ENCODE data around the gene PGK2. TPM values are rescaled to one million over a fixed set of nuclear protein-coding genes. Genes with fewer than 3 reads are reported as not detected.

Gene PGK2
- total RNA-seq, 2 donors from 2014 or later: not detected

DNA sequence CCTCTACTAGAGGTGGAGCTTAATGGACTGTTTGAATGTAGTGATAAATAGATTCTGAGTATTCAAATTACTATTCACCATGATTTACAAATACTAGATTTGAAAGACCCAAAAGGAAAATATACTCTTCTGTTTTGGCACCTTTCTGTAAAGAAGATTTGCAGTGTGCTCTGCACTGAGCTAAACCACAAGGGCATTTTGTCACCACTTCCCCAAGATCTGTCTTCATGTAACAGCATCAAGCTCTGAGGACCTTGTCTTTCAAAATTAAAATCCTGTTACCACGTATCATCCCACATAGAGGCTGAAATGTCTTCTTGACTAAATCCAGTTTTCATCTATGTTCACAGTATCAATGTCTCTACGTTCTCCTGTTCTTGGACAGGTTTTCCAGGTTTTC lies 3.3 kb upstream of the PGK2 start:
- H3K4me1 ChIP-seq (ENCODE audit: control insufficient read depth in 1 of 2, low read depth in 2 of 2): no peaks in the 10 kb centered on the region
- no peaks in the 10 kb centered on the region for H3K9me3 ChIP-seq
- DNase-seq (ENCODE audit: low spot score) (no peak), ATAC-seq (ENCODE audit: insufficient number of reproducible peaks, low FRiP score, low read depth) (no peak)
- no peak overlapping the region for H3K4me3 ChIP-seq
- H3K36me3 ChIP-seq: no peaks in the 10 kb centered on the region
- H3K27ac ChIP-seq: no peak overlapping the region
- no peaks in the 10 kb centered on the region for H3K27me3 ChIP-seq (replicated peaks; ENCODE audit: insufficient read depth)
- TF ChIP-seq, protein P1, sequence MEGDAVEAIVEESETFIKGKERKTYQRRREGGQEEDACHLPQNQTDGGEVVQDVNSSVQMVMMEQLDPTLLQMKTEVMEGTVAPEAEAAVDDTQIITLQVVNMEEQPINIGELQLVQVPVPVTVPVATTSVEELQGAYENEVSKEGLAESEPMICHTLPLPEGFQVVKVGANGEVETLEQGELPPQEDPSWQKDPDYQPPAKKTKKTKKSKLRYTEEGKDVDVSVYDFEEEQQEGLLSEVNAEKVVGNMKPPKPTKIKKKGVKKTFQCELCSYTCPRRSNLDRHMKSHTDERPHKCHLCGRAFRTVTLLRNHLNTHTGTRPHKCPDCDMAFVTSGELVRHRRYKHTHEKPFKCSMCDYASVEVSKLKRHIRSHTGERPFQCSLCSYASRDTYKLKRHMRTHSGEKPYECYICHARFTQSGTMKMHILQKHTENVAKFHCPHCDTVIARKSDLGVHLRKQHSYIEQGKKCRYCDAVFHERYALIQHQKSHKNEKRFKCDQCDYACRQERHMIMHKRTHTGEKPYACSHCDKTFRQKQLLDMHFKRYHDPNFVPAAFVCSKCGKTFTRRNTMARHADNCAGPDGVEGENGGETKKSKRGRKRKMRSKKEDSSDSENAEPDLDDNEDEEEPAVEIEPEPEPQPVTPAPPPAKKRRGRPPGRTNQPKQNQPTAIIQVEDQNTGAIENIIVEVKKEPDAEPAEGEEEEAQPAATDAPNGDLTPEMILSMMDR (IDR thresholded peaks at IDR 0.05): no peak

DNA sequence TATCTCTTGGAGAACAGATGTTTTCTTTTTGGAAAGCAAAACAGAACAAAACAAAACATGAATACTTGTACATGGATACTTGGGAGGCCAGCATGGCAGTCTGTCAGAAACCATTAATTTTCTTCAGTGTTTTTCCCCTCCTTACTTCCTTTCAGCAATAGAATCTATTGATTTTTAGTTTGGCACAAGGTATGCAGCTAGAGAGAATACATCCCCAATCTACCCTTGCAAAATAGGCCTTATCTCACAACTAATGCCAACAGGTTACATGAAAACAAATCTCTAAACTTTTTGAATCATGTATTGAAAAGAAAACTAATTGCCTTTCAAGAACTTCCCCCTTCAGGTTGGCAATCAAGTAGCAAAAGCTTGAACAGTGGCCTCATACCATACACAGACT lies 2.8 kb downstream of the PGK2 start:
- TF ChIP-seq, protein P1 (IDR thresholded peaks at IDR 0.05): no peak
- Histone ChIP-seq H3K36me3 (no peaks in the 10 kb centered on the region), H3K9me3 (no peaks in the 10 kb centered on the region), H3K4me1 (ENCODE audit: control insufficient read depth in 1 of 2, low read depth in 2 of 2) (no peaks in the 10 kb centered on the region), H3K4me3 (no peak overlapping the region), H3K27me3 (replicated peaks; ENCODE audit: insufficient read depth) (no peaks in the 10 kb centered on the region), H3K27ac (no peak overlapping the region)
- ATAC-seq (ENCODE audit: insufficient number of reproducible peaks, low FRiP score, low read depth) (no peak), DNase-seq (ENCODE audit: low spot score) (no peak)

DNA sequence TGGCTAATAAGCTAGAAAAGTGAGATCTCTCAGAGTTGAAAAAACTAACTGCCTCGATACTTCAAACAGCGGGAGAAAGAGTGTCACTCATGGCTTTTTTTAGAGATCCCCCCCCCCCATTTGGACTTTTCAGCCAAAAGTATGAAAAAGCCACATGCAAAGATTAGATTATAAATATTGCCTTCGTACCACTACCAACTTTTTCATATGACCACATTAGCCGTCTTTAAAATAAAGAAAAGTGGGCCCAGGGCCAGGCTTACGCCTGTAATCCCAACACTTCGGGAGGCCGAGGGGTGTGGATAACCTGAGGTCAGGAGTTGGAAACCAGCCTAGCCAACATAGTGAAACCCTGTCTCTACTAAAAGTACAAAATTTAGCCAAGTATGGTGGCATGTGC lies 4.4 kb downstream of the PGK2 start:
- no peaks in the 10 kb centered on the region for H3K27me3 ChIP-seq (replicated peaks; ENCODE audit: insufficient read depth)
- H3K9me3 ChIP-seq: no peaks in the 10 kb centered on the region
- DNase-seq (ENCODE audit: low spot score): no peak
- no peak for ATAC-seq (ENCODE audit: insufficient number of reproducible peaks, low FRiP score, low read depth)
- no peak overlapping the region for H3K27ac ChIP-seq
- no peak overlapping the region for H3K4me3 ChIP-seq
- H3K36me3 ChIP-seq: no peaks in the 10 kb centered on the region
- H3K4me1 ChIP-seq (ENCODE audit: control insufficient read depth in 1 of 2, low read depth in 2 of 2): no peaks in the 10 kb centered on the region
- TF ChIP-seq, protein P1 (IDR thresholded peaks at IDR 0.05): no peak

DNA sequence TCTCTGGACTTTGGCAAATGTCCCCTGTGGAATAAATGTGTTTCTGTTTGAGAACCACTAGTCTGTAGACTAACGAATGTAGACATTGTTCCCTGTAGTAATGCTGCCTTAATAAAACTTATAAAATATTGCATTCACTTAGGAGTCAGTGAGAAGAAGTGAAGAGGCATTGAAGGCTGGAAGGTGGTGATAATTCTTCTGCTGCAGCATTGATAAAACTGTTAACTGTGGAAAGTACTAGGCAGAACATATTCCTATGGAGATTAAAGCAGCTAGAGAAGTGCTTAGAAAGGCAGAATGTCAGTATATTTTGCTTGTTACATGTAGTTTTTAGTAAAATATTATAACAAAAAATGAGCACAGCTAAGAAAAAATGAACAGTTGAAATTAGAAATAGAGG lies 4.8 kb downstream of the PGK2 start:
- Histone ChIP-seq H3K36me3 (no peaks in the 10 kb centered on the region), H3K4me3 (no peak overlapping the region), H3K9me3 (no peaks in the 10 kb centered on the region), H3K27ac (no peak overlapping the region), H3K4me1 (ENCODE audit: control insufficient read depth in 1 of 2, low read depth in 2 of 2) (no peaks in the 10 kb centered on the region), H3K27me3 (replicated peaks; ENCODE audit: insufficient read depth) (no peaks in the 10 kb centered on the region)
- TF ChIP-seq, protein P1 (IDR thresholded peaks at IDR 0.05): no peak
- DNase-seq (ENCODE audit: low spot score) (no peak), ATAC-seq (ENCODE audit: insufficient number of reproducible peaks, low FRiP score, low read depth) (no peak)

DNA sequence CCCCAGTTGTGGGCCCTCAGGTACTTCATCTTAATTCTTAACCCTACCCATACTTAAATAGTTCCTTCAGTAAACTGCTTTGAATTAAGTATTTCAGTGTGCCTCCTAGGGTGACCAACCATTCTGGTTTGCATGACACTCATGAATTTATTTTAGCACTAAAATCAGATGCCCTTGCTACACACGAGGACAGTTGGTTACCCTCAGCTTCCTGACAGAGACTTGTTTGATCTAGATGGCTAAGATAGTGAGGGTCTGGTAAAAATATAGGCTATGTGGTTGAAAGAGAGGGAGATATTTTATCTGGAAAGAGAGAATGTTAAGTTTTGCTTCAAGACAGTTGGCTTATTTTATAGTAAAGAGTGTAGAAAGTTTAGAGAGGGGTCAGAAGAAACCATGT lies 10.6 kb downstream of the PGK2 start:
- no peak for ATAC-seq (ENCODE audit: insufficient number of reproducible peaks, low FRiP score, low read depth)
- no peaks in the 10 kb centered on the region for H3K27me3 ChIP-seq (replicated peaks; ENCODE audit: insufficient read depth)

More for the DNA sequence above, 10.6 kb downstream of the PGK2 start:
- Histone ChIP-seq H3K4me1 (ENCODE audit: control insufficient read depth in 1 of 2, low read depth in 2 of 2) (no peaks in the 10 kb centered on the region), H3K9me3 (no peaks in the 10 kb centered on the region), H3K4me3 (no peak overlapping the region), H3K36me3 (no peaks in the 10 kb centered on the region), H3K27ac (no peak overlapping the region)
- DNase-seq (ENCODE audit: low spot score): no peak
- TF ChIP-seq, protein P1 (IDR thresholded peaks at IDR 0.05): no peak
